Osteoblast (primary cell): ENCODE results near the gene PRSS8. TPM values are rescaled to one million over a fixed set of nuclear protein-coding genes. Genes with fewer than 3 reads are reported as not detected.

Experiments used
- DNase-seq: peaks from one replicate; pipeline ENCODE4 v3.0.0; 2011; ENCODE audit warnings: low spot score, mixed read lengths; ENCODE audit not compliant: insufficient read length; ENCODE audit errors: missing footprints
- H2AFZ ChIP-seq: 2 replicates; pipeline ENCODE4 v1.6.0; 2011; ENCODE audit warnings: mild to moderate bottlenecking, low read length
- H3K27ac ChIP-seq: 2 replicates; pipeline ENCODE4 v1.5.1; 2011; ENCODE audit warnings: mild to moderate bottlenecking, low read depth, low read length, moderate library complexity
- H3K27me3 ChIP-seq: 2 replicates; pipeline ENCODE4 v1.6.0; 2012; ENCODE audit warnings: mild to moderate bottlenecking, control low read depth, inconsistent platforms, low read length, moderate library complexity; ENCODE audit not compliant: insufficient read depth
- H3K36me3 ChIP-seq: 2 replicates; pipeline ENCODE4 v1.5.1; 2011; ENCODE audit warnings: mild to moderate bottlenecking, low read length, control low read depth, moderate library complexity; ENCODE audit not compliant: insufficient read depth
- H3K4me1 ChIP-seq: 2 replicates; pipeline ENCODE4 v1.5.1; 2011; ENCODE audit warnings: mild to moderate bottlenecking, low read length, control low read depth, moderate library complexity; ENCODE audit not compliant: insufficient read depth
- H3K4me2 ChIP-seq: 2 replicates; pipeline ENCODE4 v1.6.0; 2011; ENCODE audit warnings: mild to moderate bottlenecking, low read length; ENCODE audit not compliant: insufficient read depth
- H3K4me3 ChIP-seq: fragments of 200-600 bp; sonication (generic); 3 replicates; pipeline ENCODE4 v1.5.1; 2012; ENCODE audit warnings: mild to moderate bottlenecking, low read length, inconsistent platforms; ENCODE audit not compliant: insufficient read depth
- H3K79me2 ChIP-seq: 2 replicates; pipeline ENCODE4 v1.6.0; 2012; ENCODE audit warnings: mild to moderate bottlenecking, low read length, control low read depth, inconsistent platforms; ENCODE audit not compliant: insufficient read depth
- H3K9me3 ChIP-seq: 2 replicates; pipeline ENCODE4 v1.5.1; 2011; ENCODE audit warnings: low read depth, low read length, control low read depth
- H4K20me1 ChIP-seq: 2 replicates; pipeline ENCODE4 v1.6.0; 2012; ENCODE audit warnings: mild to moderate bottlenecking, low read length, control low read depth; ENCODE audit not compliant: insufficient read depth
- CTCF ChIP-seq: IDR thresholded peaks from 2 replicates; pipeline ENCODE4 v1.5.1; 2011; ENCODE audit warnings: mild to moderate bottlenecking, low read depth, low read length, moderate library complexity; ENCODE audit errors: extremely low read depth
- total RNA-seq: library from RNA; depleted of rRNA; stranded (reverse); fragments of >200 nt; gene quantifications from 2 replicates; pipeline ENCODE4 v1.2.3, GENCODE V29; 2012

PRSS8 gene
- total RNA-seq, 1 donor: not detected

- DNase-seq: peak; percentile 73
- Histone ChIP-seq H3K4me2 (no peak overlapping the region), H2AFZ (no peak overlapping the region), H3K4me1 (no peaks in the 10 kb centered on the region), H3K36me3 (peaks cover 8% of the 10 kb centered on the region), H3K9me3 (no peaks in the 10 kb centered on the region), H3K4me3 (no peak overlapping the region), H3K79me2 (no peaks in the 10 kb centered on the region), H3K27ac (no peak overlapping the region), H3K27me3 (no peaks in the 10 kb centered on the region), H4K20me1 (no peaks in the 10 kb centered on the region)
- TF ChIP-seq CTCF: no peak
Observed at GRCh38 chr16:31128711-31129567, 6.6 kb downstream of the PRSS8 start.

- TF ChIP-seq CTCF: no peak
- peaks cover 13% of the 10 kb centered on the region for H3K36me3 ChIP-seq
- peak; percentile 50 for DNase-seq
- no peak overlapping the region for H3K4me3 ChIP-seq
- H3K9me3 ChIP-seq: no peaks in the 10 kb centered on the region
- H3K4me1 ChIP-seq: no peaks in the 10 kb centered on the region
- H3K27ac ChIP-seq: no peak overlapping the region
- no peak overlapping the region for H2AFZ ChIP-seq
- H3K79me2 ChIP-seq: no peaks in the 10 kb centered on the region
- no peaks in the 10 kb centered on the region for H3K27me3 ChIP-seq
- H4K20me1 ChIP-seq: no peaks in the 10 kb centered on the region
- no peak overlapping the region for H3K4me2 ChIP-seq
Observed at GRCh38 chr16:31127182-31127581, 8.3 kb downstream of the PRSS8 start.

GRCh38 chr16:31125844-31126243 lies 9.7 kb downstream of the PRSS8 start:
- Histone ChIP-seq H3K4me3 (no peak overlapping the region), H3K4me2 (no peak overlapping the region), H3K36me3 (peaks cover 26% of the 10 kb centered on the region), H2AFZ (no peak overlapping the region), H3K9me3 (no peaks in the 10 kb centered on the region), H3K27me3 (no peaks in the 10 kb centered on the region), H3K27ac (no peak overlapping the region), H3K4me1 (no peaks in the 10 kb centered on the region), H4K20me1 (no peaks in the 10 kb centered on the region), H3K79me2 (no peaks in the 10 kb centered on the region)
- no peak for TF ChIP-seq CTCF
- no peak for DNase-seq

- peaks cover 11% of the 10 kb centered on the region for H3K4me1 ChIP-seq
- H3K36me3 ChIP-seq: peaks cover 33% of the 10 kb centered on the region
- no peak for DNase-seq
- H2AFZ ChIP-seq: no peak overlapping the region
- H3K79me2 ChIP-seq: peaks cover 24% of the 10 kb centered on the region
- no peaks in the 10 kb centered on the region for H3K9me3 ChIP-seq
- H3K27ac ChIP-seq: no peak overlapping the region
- H3K4me3 ChIP-seq: no peak overlapping the region
- no peaks in the 10 kb centered on the region for H3K27me3 ChIP-seq
- no peak for TF ChIP-seq CTCF
- H3K4me2 ChIP-seq: no peak overlapping the region
- peaks cover 6% of the 10 kb centered on the region for H4K20me1 ChIP-seq
Observed at GRCh38 chr16:31120129-31120528, 15.4 kb downstream of the PRSS8 start.
